ENCODE measurements around the gene SRL. TPM values are rescaled to one million over a fixed set of nuclear protein-coding genes. Genes with fewer than 3 reads are reported as not detected.

Gene SRL
- total and polyA plus RNA-seq, 2 of the 4 experiments (the other 2 are of a cell fraction): under 0.01 to 0.14 TPM

DNA sequence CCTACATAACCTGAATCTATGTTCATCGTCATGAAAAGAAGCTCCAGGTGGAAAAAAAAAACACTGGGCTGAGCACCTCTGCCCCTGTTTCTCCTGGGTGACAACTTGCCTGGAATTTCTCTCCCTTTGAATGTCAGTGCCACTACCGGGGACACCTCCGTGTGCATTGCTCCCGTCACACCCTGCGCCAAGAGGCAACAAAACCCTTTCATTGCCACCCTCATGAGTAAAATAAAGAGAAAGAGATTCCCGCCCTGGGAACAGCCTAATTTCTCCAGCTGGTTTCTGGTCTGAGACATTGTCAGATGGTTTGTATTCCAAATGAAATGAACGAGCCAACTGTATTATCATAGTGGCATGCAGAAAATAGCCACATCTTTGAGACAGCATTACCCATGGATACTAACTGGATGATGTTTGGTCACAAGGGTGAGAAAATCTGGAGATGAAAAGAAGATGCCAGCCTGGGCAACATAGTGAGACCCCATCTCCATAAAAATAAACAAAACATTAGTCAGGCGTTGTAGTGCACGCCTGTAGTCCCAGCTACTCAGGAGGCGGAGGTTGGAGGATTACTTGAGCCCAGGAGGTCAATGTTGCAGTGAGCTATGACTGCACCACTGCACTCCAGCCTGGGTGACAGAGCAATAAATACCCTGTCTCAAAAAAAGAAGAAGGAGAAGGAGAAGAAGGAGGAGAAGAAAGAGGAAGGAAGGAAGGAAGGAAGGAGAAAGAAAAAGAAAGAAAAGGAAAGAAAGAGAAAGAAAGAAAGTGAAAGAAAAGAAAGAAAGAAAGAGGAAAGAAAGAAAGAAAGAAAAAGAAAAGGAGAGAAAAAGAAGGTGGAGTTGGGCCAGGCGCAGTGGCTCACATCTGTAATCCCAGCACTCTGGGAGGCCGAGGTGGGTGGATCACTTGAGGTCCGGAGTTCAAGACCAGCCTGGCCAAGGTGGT is 83.5 kb downstream of the SRL start:
- 0 out of 2 replicates have a peak, but pooled peaks cover 2% of the 10 kb centered on the region for H3K9me3 ChIP-seq (ENCODE audit: control insufficient read depth, insufficient read depth, low read length)
- no peak overlapping the region for H2BK5ac ChIP-seq (ENCODE audit: low read depth, low read length, poor library complexity, severe bottlenecking)
- H3K27ac ChIP-seq (ENCODE audit: insufficient read depth, low read length): no peak overlapping the region
- H3K4ac ChIP-seq (ENCODE audit: low read depth, low read length): no peak overlapping the region
- H3K4me3 ChIP-seq (ENCODE audit: insufficient read depth, low read depth, low read length): no peak overlapping the region
- no peak overlapping the region for H2BK15ac ChIP-seq (ENCODE audit: low read depth, low read length)
- ChIA-PET POLR2A (ENCODE audit: unreplicated experiment) (no interaction called here), CTCF (no interaction called here)
- H3K4me2 ChIP-seq (ENCODE audit: low read depth, low read length): no peak overlapping the region
- intact Hi-C loops (cut with micrococcal nuclease) (no loop called here), dilution Hi-C loops (cut with HindIII; ENCODE audit: low sequenced_read_pairs, unreplicated experiment) (no loop called here), in situ Hi-C loops (cut with MboI; ENCODE audit: low sequenced_read_pairs) (no loop called here)
- ATAC-seq (ENCODE audit: low read depth) (no peak), DNase-seq (no peak)
- no peak overlapping the region for H4K5ac ChIP-seq (ENCODE audit: low read depth, low read length)
- H2BK20ac ChIP-seq (ENCODE audit: low read depth, low read length): no peak overlapping the region
- peaks cover 11% of the 10 kb centered on the region for H3K27me3 ChIP-seq (ENCODE audit: control insufficient read depth, insufficient read depth, low read length)
- no peak overlapping the region for H2AK5ac ChIP-seq (ENCODE audit: low read depth, low read length)
- no peak overlapping the region for H3K14ac ChIP-seq (replicated peaks; ENCODE audit: low read depth, low read length)
- H3K36me3 ChIP-seq (ENCODE audit: control insufficient read depth, insufficient read depth, low read length): no peaks in the 10 kb centered on the region
- no peak overlapping the region for H2AFZ ChIP-seq (replicated peaks; ENCODE audit: low read length, poor library complexity)
- H2AK9ac ChIP-seq (replicated peaks; ENCODE audit: low read depth, low read length, poor library complexity): no peak overlapping the region
- no peaks in the 10 kb centered on the region for H3K9me1 ChIP-seq (ENCODE audit: insufficient read depth, low read length)
- WGBS, 2 experiments (ENCODE audit: extremely low coverage in 2 of 2, insufficient read length in 1 of 2): 50% methylated on average over 1 of the region's 13 CpGs; no CpG with 5 or more reads in 1 of the 2 experiments
- H4K91ac ChIP-seq (ENCODE audit: insufficient read depth, low read depth, low read length): no peak overlapping the region
- no peaks in the 10 kb centered on the region for H3K4me1 ChIP-seq (ENCODE audit: control insufficient read depth, insufficient read depth, low read length)
- no peak overlapping the region for H3K9ac ChIP-seq (ENCODE audit: low read depth, low read length)
- H3K18ac ChIP-seq (ENCODE audit: low read depth, low read length): no peak overlapping the region
- no peak overlapping the region for H4K8ac ChIP-seq (ENCODE audit: low read depth in 2 of 2, low read length in 2 of 2)
- H3K79me1 ChIP-seq (ENCODE audit: low read depth in 1 of 2, low read length in 2 of 2): no peaks in the 10 kb centered on the region
- no peak overlapping the region for H2BK120ac ChIP-seq (ENCODE audit: low read depth, low read length)
- no peaks in the 10 kb centered on the region for H4K20me1 ChIP-seq (ENCODE audit: insufficient read depth, low read length)
- no TSS peak for BruUV-seq (replicated peaks)
- H3K23ac ChIP-seq (ENCODE audit: low read depth, low read length): no peak overlapping the region
- H3K56ac ChIP-seq (ENCODE audit: extremely low read depth, insufficient read depth, low read length): no peak overlapping the region
- TF ChIP-seq CEBPB (IDR thresholded peaks at IDR 0.05; ENCODE audit: low read depth, low read length): no peak
- no peak for TF ChIP-seq MXI1 (IDR thresholded peaks at IDR 0.05; ENCODE audit: borderline replicate concordance, low read depth, low read length)
- no peak for TF ChIP-seq NFE2L2 (IDR thresholded peaks at IDR 0.05; ENCODE audit: low read depth, low read length)
- TF ChIP-seq SMC3 (IDR thresholded peaks at IDR 0.05; ENCODE audit: low read depth, low read length): no peak
- TF ChIP-seq CHD1 (IDR thresholded peaks at IDR 0.05; ENCODE audit: low read depth, low read length): no peak
- TF ChIP-seq, protein P1, sequence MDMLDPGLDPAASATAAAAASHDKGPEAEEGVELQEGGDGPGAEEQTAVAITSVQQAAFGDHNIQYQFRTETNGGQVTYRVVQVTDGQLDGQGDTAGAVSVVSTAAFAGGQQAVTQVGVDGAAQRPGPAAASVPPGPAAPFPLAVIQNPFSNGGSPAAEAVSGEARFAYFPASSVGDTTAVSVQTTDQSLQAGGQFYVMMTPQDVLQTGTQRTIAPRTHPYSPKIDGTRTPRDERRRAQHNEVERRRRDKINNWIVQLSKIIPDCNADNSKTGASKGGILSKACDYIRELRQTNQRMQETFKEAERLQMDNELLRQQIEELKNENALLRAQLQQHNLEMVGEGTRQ (IDR thresholded peaks at IDR 0.05; ENCODE audit: low read depth, low read length): no peak
- TF ChIP-seq, protein P2, sequence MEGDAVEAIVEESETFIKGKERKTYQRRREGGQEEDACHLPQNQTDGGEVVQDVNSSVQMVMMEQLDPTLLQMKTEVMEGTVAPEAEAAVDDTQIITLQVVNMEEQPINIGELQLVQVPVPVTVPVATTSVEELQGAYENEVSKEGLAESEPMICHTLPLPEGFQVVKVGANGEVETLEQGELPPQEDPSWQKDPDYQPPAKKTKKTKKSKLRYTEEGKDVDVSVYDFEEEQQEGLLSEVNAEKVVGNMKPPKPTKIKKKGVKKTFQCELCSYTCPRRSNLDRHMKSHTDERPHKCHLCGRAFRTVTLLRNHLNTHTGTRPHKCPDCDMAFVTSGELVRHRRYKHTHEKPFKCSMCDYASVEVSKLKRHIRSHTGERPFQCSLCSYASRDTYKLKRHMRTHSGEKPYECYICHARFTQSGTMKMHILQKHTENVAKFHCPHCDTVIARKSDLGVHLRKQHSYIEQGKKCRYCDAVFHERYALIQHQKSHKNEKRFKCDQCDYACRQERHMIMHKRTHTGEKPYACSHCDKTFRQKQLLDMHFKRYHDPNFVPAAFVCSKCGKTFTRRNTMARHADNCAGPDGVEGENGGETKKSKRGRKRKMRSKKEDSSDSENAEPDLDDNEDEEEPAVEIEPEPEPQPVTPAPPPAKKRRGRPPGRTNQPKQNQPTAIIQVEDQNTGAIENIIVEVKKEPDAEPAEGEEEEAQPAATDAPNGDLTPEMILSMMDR (conservative IDR thresholded peaks at IDR 0.05; ENCODE audit: low read depth, low read length): no peak
- no peak for TF ChIP-seq FOS (IDR thresholded peaks at IDR 0.05; ENCODE audit: low read depth, low read length)
- no peak for TF ChIP-seq RFX5 (IDR thresholded peaks at IDR 0.05; ENCODE audit: low read depth, low read length)
- TF ChIP-seq RAD21 (IDR thresholded peaks at IDR 0.05; ENCODE audit: low read length): no peak
- TF ChIP-seq, protein P3, sequence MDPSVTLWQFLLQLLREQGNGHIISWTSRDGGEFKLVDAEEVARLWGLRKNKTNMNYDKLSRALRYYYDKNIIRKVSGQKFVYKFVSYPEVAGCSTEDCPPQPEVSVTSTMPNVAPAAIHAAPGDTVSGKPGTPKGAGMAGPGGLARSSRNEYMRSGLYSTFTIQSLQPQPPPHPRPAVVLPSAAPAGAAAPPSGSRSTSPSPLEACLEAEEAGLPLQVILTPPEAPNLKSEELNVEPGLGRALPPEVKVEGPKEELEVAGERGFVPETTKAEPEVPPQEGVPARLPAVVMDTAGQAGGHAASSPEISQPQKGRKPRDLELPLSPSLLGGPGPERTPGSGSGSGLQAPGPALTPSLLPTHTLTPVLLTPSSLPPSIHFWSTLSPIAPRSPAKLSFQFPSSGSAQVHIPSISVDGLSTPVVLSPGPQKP (IDR thresholded peaks at IDR 0.05; ENCODE audit: borderline replicate concordance, low read depth, low read length): no peak
- no peak for TF ChIP-seq POLR2A (IDR thresholded peaks at IDR 0.05; ENCODE audit: low read depth, low read length)
- TF ChIP-seq MAZ (IDR thresholded peaks at IDR 0.05; ENCODE audit: borderline replicate concordance, low read depth, low read length): no peak
- TF ChIP-seq RCOR1 (IDR thresholded peaks at IDR 0.05; ENCODE audit: insufficient replicate concordance, low read length): no peak
- no peak for TF ChIP-seq BHLHE40 (IDR thresholded peaks at IDR 0.05; ENCODE audit: low read depth, low read length)
